Ovary (tissue), 9 donors: ENCODE data around the gene TENT4A. TPM values are rescaled to one million over a fixed set of nuclear protein-coding genes. Genes with fewer than 3 reads are reported as not detected.

Source experiments
- DNase-seq, 5 donors: peaks; one replicate each; pipeline ENCODE4 v3.0.0-alpha.2; 2019 to 2020
- H3K27ac ChIP-seq, 2 donors: fragments of 200-600 bp; one replicate each; pipeline versions ENCODE4 v1.5.1 to v1.8.0; 2019 to 2022
- H3K27me3 ChIP-seq: fragments of 200-600 bp; one replicate; pipeline ENCODE4 v1.8.0; 2022
- H3K36me3 ChIP-seq: fragments of 200-600 bp; sonication (generic); one replicate; pipeline ENCODE4 v1.5.1; 2019
- H3K4me1 ChIP-seq: one replicate; pipeline ENCODE4 v1.8.1; 2013; ENCODE audit warnings: mild to moderate bottlenecking, moderate library complexity; ENCODE audit not compliant: insufficient read depth
- H3K4me3 ChIP-seq: fragments of 200-600 bp; sonication (generic); one replicate; pipeline ENCODE4 v1.5.1; 2017
- H3K9me3 ChIP-seq, 2 donors: fragments of 200-600 bp in 1 of 2; sonication (generic) in 1 of 2; one replicate each; pipeline versions ENCODE4 v1.5.1 to v1.8.1; 2013 to 2019; ENCODE audit warnings: mild to moderate bottlenecking in 1 of 2, moderate library complexity in 1 of 2
- CTCF ChIP-seq, 3 donors: fragments of 450-650 bp in 2 of 3; fragments of 200-600 bp in 1 of 3; IDR thresholded peaks; one replicate each; pipeline versions ENCODE4 v1.5.1 to v1.8.0; 2016 to 2022; ENCODE audit warnings: antibody characterized with exemption in 3 of 3, mild to moderate bottlenecking in 1 of 3
- EP300 ChIP-seq: sonication (generic); formaldehyde crosslinking; IDR thresholded peaks from one replicate; pipeline ENCODE4 v1.6.1; 2017; ENCODE audit warnings: antibody characterized with exemption
- POLR2A ChIP-seq: fragments of 450-650 bp; IDR thresholded peaks from one replicate; pipeline ENCODE4 v1.6.1; 2017; ENCODE audit warnings: antibody characterized with exemption, mild to moderate bottlenecking, moderate library complexity
- whole genome bisulfite sequencing, 3 donors: extraction: QIAGEN DNeasy Blood & Tissue Kit in 1 of 3; methylation state at CpG; one replicate each; pipeline versions ENCODE4 v1.1.5 to v1.1.7; 2013 to 2017; 5-methylcytosine and 5-hydroxymethylcytosine counted together
- intact Hi-C, 4 donors: fragments of 100-400 bp; cut with DNase I; formaldehyde crosslinking; loops; one replicate each; pipeline versions ENCODE4 v1.11.0 to v1.15.1; 2022 to 2023
- polyA plus RNA-seq, 2 donors: library from polyadenylated mRNA; stranded (reverse); fragments of 200-250 nt in 1 of 2; fragments of 350-450 nt in 1 of 2; fragmentation: Illumina TruSeq in 1 of 2; extraction: RNeasy Lipid Tissue Mini Kit (QIAGEN cat#74804) in 1 of 2; gene quantifications; one replicate each; pipeline ENCODE4 v1.2.3, GENCODE V29; 2013 to 2014
- total RNA-seq, 7 donors: library from RNA; depleted of rRNA in 2 of 7; stranded (reverse); fragments of >200 nt in 2 of 7; fragmentation: NEBNext Ultra II Directional in 3 of 7; extraction: Animal tissue kit (Norgen Biotek cat#: 25700) in 3 of 7; gene quantifications; one replicate each; pipeline versions ENCODE4 v1.1.0 to v1.2.4, GENCODE V29; 2016 to 2023
- donor health status: DM: no; HTN: no; CAD: no; lungs with moderate emphysema.
- donor health status: DM: no; HTN: no; CAD: no.
- donor health status: Bipolar disorder and iron deficiency.
- donor health status: DM: yes; HTN: yes; CAD: no.
- donor health status: DM: no; HTN: no; CAD: no.
- donor health status: DM: yes; HTN: yes; CAD: no.

TENT4A gene
- total and polyA plus RNA-seq, 9 donors, result 12.4 to 29.6 (median 22.9) TPM

- H3K9me3 ChIP-seq, result no peaks in the 10 kb centered on the region
- no peaks in the 10 kb centered on the region for H3K36me3 ChIP-seq
- peaks cover 18% of the 10 kb centered on the region for H3K4me1 ChIP-seq
- H3K27ac ChIP-seq, result no peak overlapping the region
- no peaks in the 10 kb centered on the region for H3K27me3 ChIP-seq
- intact Hi-C loops, result loop anchor here in 1 of 4 donors (10.0 kb wide), 1 partner anchor 100 kb away; the partner anchor contains the start of genes NSUN2 and SRD5A1
- 85 to 89% (median 87%) methylated on average over 5 of the region's 5 CpGs for WGBS, 3 donors
- TF ChIP-seq EP300, result no peak
- TF ChIP-seq POLR2A, result no peak
- no peak for TF ChIP-seq CTCF (IDR thresholded peaks at IDR 0.05)
- H3K4me3 ChIP-seq, result no peak overlapping the region
- no peak for DNase-seq
These were observed 21.5 kb downstream of the TENT4A start for GRCh38 chr5:6734781-6735180.

- TF ChIP-seq CTCF (IDR thresholded peaks at IDR 0.05) (no peak), POLR2A (no peak), EP300 (no peak)
- H3K4me1 ChIP-seq, result peaks cover 17% of the 10 kb centered on the region
- peak in 1 of 5 donors; percentile 6 for DNase-seq
- H3K27me3 ChIP-seq, result no peaks in the 10 kb centered on the region
- 88 to 93% (median 90%) methylated on average over 7 of the region's 7 CpGs for WGBS, 3 donors
- H3K4me3 ChIP-seq, result no peak overlapping the region
- no peaks in the 10 kb centered on the region for H3K9me3 ChIP-seq
- no peaks in the 10 kb centered on the region for H3K36me3 ChIP-seq
- intact Hi-C loops, result loop anchor here in 1 of 4 donors (10.0 kb wide), 1 partner anchor 101 kb away; the partner anchor contains the start of genes NSUN2 and SRD5A1
- no peak overlapping the region for H3K27ac ChIP-seq
These were observed 22.9 kb downstream of the TENT4A start for GRCh38 chr5:6736106-6736505.

- no peaks in the 10 kb centered on the region for H3K27me3 ChIP-seq
- peaks cover 21% of the 10 kb centered on the region for H3K4me1 ChIP-seq
- intact Hi-C loops, result loop anchor here in 1 of 4 donors (10.0 kb wide), 1 partner anchor 102 kb away; the partner anchor contains the start of genes NSUN2 and SRD5A1
- H3K27ac ChIP-seq, result no peak overlapping the region
- TF ChIP-seq EP300, result no peak
- 94 to 95% (median 95%) methylated on average over 9 of the region's 9 CpGs for WGBS, 3 donors
- DNase-seq, result peak in 1 of 5 donors; percentile 3
- H3K36me3 ChIP-seq, result no peaks in the 10 kb centered on the region
- no peak overlapping the region for H3K4me3 ChIP-seq
- H3K9me3 ChIP-seq, result no peaks in the 10 kb centered on the region
These were observed 23.4 kb downstream of the TENT4A start for GRCh38 chr5:6736524-6737042.

GRCh38 chr5:6737043-6737941 is 24.1 kb downstream of the TENT4A start:
- intact Hi-C loops, result loop anchor here in 1 of 4 donors (10.0 kb wide), 1 partner anchor 102 kb away; the partner anchor contains the start of genes NSUN2 and SRD5A1

More at GRCh38 chr5:6737043-6737941, 24.1 kb downstream of the TENT4A start:
- Histone ChIP-seq H3K4me1 (peaks cover 19% of the 10 kb centered on the region), H3K36me3 (no peaks in the 10 kb centered on the region), H3K27ac (no peak overlapping the region), H3K27me3 (no peaks in the 10 kb centered on the region), H3K9me3 (no peaks in the 10 kb centered on the region), H3K4me3 (no peak overlapping the region)
- 92 to 95% (median 93%) methylated on average over 24 of the region's 24 CpGs for WGBS, 3 donors
- TF ChIP-seq CTCF (IDR thresholded peaks at IDR 0.05) (no peak), EP300 (no peak), POLR2A (no peak)
- DNase-seq, result no peak
